Measurements from ENCODE around the gene CLDND1.

Gene CLDND1

DNA sequence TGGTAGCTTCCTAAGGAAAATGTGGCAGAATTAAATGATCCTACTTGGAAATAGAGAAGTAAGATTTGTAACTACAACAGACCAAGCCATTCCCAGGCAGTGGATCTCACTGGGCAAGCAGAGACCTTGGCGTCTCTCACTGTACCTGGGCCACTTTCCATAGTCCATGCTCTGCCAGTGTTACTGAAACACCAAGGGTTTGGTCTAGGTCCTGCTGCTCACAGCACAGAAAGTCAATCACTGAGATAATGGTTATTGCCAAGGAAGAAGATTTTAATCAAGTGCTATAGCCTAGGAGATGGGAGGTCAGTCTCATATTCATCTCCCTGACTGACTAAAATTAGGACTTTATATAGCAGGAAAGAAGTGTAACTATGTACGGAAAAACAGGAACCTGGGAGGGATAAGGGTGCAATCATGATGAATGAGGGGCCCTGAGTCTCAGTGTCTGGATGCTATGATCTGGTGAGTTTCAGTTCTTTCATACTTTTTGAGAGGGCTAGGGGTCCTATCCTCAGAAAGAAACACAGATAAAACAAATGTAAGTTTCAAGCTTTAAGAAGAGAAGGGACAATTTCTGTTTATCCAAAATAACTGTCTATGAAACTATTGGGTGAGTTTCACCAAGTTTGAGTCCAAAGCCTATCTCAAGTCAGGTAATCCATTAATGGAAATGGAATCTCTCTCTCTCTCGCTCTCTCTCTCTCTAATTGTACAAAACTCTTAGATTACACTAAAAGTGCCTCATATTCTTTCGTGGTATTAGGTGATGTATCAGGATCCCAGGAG is 29.7 kb upstream of the CLDND1 start:
- DNase-seq (ENCODE audit: extremely low read depth in 1 of 2, low read depth in 1 of 2) = no peak

DNA sequence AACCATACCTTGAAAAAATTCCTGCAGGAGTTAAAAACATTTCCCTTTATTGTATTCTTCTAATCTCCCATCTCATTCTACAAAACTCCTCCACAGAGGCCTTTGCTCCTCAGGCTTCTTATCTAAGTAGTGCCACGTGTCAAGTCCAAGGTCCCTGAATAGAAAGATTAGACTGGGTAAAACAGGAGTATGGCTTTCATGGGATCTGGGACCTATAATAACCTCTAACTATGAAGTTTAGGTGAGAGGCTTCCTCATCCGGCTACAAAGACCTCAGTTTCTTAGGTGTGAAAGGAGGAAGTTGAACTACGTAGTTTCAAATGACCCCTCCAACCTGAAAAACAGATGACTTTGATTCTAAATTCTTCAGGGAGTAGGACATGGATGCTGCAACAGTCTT is 29.1 kb upstream of the CLDND1 start:
- no peak for DNase-seq (ENCODE audit: extremely low read depth in 1 of 2, low read depth in 1 of 2)

DNA sequence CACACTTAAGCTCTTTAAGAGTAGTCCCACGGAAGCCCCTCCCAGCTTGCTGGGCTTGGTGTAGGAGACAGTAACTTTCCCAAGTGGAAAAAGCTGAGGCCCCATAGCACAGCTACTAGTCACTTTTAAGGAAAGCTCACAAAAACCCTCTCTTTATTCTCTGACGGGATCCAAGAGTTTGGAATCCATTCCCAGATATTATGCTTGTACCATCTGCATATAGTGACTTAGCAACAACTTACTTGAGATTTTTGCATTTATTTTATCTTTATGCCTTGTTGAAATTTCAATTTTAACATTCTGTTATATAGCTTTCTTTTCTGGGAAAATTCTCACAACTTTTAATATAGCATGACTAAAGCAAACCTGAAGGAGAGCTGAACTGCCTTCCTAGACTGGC is 28.5 kb upstream of the CLDND1 start:
- no peak for DNase-seq (ENCODE audit: extremely low read depth in 1 of 2, low read depth in 1 of 2)

- no peak for DNase-seq (ENCODE audit: extremely low read depth in 1 of 2, low read depth in 1 of 2)
Observed at GRCh38 chr3:98550833-98551232, 28.1 kb upstream of the CLDND1 start.

DNA sequence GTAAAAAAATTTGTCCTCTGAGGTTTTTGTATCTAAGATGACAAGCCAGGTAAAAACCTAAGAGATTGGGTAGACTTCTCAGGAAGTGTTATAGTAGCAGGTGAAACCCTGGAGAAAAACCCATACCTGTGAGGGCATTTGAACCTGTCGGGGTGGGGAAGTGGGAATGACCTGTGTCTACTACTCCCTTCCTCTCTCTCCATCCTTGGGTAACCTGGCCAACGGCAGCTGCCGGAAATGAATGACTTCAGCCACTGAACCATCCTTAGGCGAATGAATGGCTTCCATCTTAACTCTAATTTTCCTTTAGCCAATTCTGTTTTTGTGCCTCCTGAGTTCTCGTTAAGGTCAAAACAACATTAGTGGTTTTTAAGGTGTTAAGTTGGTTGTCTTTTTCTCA is 25.8 kb upstream of the CLDND1 start:
- no peak for DNase-seq (ENCODE audit: extremely low read depth in 1 of 2, low read depth in 1 of 2)

DNA sequence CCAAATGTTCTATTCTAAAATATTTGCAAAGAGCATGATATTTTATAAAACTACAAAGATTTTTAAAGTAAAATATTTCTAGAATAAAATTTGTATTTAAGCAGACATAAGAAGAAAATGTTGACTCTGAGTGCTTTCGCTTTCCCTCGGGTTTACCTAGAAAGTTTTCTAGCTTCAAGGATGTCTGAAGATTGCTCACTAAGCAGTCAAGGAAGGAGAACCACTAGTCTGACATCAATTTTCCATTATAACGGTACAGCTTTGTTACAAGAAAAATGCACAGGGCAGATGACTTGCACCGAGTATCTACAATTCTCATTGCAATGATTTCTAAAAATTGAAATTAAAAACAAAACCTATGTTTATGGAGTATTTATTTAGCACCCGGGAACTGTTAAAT is 23.2 kb upstream of the CLDND1 start:
- no peak for DNase-seq (ENCODE audit: extremely low read depth in 1 of 2, low read depth in 1 of 2)

DNA sequence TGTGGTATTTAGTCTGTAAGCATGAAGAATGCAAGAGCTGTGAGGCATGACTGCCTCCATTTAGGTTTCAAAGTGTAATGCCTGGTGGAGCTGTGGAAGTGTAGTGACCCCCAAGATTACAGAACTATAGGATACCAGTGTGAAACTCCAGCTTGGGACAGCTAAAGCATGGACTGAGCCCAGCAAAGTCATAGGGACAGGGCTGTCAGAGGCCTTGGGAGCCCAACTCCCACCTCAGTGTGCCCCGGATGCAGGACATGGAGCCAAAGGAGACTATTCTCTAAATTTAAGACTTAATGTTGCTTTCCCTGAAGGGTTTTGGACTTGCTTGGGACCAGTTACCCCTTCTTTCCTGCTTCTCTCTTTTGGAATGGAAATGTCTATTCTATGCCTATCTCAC is 19.9 kb upstream of the CLDND1 start:
- DNase-seq (ENCODE audit: extremely low read depth in 1 of 2, low read depth in 1 of 2) = no peak

DNA sequence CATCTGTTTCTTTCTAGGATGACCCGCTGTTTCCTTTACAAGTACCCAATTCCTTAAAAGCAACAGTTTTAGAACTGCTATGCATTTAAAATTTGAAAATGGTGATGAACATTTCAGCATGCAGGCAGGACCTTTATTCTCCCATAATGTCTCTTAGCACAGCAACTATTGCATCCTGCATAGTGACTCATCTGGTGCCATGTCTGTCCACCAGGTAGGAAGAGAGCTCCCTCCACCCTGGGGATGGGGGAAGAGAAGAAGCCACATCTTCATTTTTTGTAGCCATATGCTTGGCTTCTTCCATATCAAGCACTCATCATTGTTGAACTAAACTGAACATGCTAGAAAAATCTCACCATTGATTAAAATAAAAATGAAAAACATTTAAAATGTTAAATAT is 19.0 kb upstream of the CLDND1 start:
- DNase-seq (ENCODE audit: extremely low read depth in 1 of 2, low read depth in 1 of 2) = no peak

DNA sequence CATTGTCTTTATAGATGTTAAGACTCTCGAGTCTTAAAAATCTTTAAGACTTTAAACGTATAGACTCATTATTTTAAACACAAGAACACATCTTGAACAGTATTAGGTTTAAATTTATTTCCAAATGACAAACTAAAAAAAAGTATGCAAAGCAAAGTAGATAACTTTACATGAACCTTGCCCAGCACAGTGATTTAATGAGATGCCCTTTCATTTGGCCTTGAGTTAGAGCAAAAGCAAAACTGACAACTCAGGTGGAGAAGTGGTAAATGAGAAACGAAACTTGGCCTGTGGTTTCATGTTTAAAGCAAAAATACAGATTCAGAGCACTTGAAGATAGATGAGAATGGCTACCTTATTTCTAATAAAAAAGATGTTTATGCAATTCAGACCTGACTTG is 17.6 kb upstream of the CLDND1 start:
- DNase-seq (ENCODE audit: extremely low read depth in 1 of 2, low read depth in 1 of 2) = no peak

GRCh38 chr3:98536456-98537017 is 13.8 kb upstream of the CLDND1 start:
- no peak for DNase-seq (ENCODE audit: extremely low read depth in 1 of 2, low read depth in 1 of 2)

DNA sequence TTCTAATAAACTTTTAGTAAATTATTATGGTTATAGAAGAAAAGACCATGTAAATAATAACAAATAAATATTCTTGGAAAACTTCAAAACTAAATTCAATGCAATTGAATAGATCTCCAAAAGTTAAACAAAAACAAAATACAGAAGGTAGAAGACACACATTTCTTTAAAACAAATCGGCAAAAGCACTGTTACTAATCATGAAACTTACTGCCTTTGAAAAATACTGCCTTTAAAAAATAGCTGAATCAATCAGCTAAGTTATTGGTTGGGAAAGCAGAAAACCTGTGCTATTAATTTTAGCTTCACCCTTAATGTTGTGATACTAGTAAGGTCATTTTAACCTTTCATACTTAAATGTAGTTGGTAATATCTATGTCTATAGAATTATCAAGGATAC is 12.0 kb upstream of the CLDND1 start:
- DNase-seq (ENCODE audit: extremely low read depth in 1 of 2, low read depth in 1 of 2) = no peak

- DNase-seq (ENCODE audit: extremely low read depth in 1 of 2, low read depth in 1 of 2) = no peak
Observed at GRCh38 chr3:98534168-98534567, 11.5 kb upstream of the CLDND1 start.

- no peak for DNase-seq (ENCODE audit: extremely low read depth in 1 of 2, low read depth in 1 of 2)
Observed at GRCh38 chr3:98532709-98533571, 10.2 kb upstream of the CLDND1 start.

GRCh38 chr3:98532275-98532637 is 9.6 kb upstream of the CLDND1 start:
- DNase-seq (ENCODE audit: extremely low read depth in 1 of 2, low read depth in 1 of 2) = no peak

GRCh38 chr3:98531622-98532274 is 9.0 kb upstream of the CLDND1 start, which contains the start of gene GPR15:
Gene GPR15, plus strand, starts transcription at chr3:98531978. Its CDS starts 56 bp downstream, at chr3:98532034.
- DNase-seq (ENCODE audit: extremely low read depth in 1 of 2, low read depth in 1 of 2) = no peak

DNA sequence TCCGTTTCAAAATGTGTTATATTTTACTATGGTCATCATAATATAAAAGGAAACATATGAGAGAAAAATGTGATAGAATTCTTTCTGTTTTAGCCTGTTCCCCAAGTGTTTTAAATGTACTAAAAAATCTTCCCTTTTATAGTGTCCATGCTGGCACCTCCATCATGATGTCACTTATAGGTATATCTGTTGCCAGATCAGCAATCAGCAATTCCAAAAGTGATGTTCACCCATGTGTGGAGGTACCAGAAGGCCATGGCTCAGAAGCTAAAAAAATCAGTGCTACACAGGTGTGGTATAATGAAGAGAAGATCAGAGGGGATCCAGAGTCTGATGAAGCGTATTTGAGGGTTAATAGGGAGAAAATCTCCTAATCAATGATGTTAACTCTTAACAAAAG is 8.0 kb upstream of the CLDND1 start:
- no peak for DNase-seq (ENCODE audit: extremely low read depth in 1 of 2, low read depth in 1 of 2)

- no peak for DNase-seq (ENCODE audit: extremely low read depth in 1 of 2, low read depth in 1 of 2)
Observed at GRCh38 chr3:98529856-98530459, 7.3 kb upstream of the CLDND1 start.

GRCh38 chr3:98528474-98529346 is 6.0 kb upstream of the CLDND1 start:
- DNase-seq (ENCODE audit: extremely low read depth in 1 of 2, low read depth in 1 of 2) = no peak

DNA sequence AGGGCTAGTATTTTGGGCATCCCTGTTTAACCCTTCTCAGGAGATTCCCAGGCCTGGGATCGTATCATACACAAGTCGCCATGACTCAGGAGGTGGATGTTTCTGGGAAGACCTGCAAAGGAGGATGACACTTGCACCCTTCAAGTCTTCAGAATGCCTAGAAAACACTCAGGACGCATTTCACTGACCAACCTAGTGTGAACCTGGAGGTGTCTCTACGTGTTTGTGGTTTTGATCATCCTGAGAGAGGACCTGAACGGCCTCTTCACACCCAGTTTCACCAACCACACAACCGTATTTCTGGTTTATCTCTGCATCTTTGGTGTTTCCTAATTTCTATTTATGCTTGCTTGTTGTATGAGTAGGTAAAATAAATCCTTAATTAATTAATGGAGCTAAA is 2.8 kb upstream of the CLDND1 start:
- DNase-seq (ENCODE audit: extremely low read depth in 1 of 2, low read depth in 1 of 2) = no peak
